Measurements from ENCODE around the gene TXNIP.
A peak's percentile ranks its signal among the peaks of the same experiment; 100 is the strongest.

DNA sequence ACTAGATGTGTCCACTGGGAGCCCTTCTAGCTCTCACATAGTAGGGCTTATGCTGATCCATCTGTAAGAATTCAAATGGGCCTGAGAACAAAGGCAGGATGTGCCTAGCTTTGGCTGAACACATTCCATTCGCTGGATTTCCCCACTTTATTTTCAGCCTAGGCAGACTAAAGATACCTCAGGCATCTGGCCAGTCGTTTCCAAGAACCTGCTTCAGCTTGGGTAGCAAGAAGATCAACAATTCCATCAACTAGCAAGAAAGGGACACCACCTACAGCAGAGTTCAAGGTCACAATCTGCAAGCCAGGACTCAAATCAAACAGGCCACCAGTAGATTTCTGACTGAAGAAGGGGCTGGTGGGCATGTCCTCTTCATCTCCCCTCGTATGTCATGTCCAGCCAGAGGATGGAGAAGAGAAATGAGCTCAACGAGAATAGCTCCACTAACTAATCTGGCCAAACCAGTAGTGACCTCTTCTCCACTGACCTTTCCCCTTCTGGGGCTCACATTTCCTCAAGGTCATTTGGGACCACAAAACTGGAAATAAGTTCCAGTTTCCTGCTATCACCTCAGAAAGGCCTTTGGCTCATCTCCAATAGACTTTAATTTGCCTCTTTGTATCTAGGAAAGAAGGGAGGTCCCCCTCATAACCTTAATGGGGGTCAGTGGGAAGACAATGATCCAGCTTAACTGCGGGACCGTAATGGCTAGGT is 14.2 kb downstream of the TXNIP start:
- TF ChIP-seq POLR2AphosphoS5 (IDR thresholded peaks at IDR 0.05) (peak in 1 of 3 donors; percentile 60), POLR2A (IDR thresholded peaks at IDR 0.05) (no peak)
- TF ChIP-seq, protein P1, sequence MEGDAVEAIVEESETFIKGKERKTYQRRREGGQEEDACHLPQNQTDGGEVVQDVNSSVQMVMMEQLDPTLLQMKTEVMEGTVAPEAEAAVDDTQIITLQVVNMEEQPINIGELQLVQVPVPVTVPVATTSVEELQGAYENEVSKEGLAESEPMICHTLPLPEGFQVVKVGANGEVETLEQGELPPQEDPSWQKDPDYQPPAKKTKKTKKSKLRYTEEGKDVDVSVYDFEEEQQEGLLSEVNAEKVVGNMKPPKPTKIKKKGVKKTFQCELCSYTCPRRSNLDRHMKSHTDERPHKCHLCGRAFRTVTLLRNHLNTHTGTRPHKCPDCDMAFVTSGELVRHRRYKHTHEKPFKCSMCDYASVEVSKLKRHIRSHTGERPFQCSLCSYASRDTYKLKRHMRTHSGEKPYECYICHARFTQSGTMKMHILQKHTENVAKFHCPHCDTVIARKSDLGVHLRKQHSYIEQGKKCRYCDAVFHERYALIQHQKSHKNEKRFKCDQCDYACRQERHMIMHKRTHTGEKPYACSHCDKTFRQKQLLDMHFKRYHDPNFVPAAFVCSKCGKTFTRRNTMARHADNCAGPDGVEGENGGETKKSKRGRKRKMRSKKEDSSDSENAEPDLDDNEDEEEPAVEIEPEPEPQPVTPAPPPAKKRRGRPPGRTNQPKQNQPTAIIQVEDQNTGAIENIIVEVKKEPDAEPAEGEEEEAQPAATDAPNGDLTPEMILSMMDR (IDR thresholded peaks at IDR 0.05) = no peak

Measured in breast epithelium (tissue), 3 donors.